WTC11 (cell line): ENCODE measurements around the gene GNG13.

Experiments used
- ATF1 ChIP-seq: sonication (generic); formaldehyde crosslinking; IDR thresholded peaks from 2 replicates; pipeline ENCODE4 v1.8.1; 2023; ENCODE audit warnings: mild to moderate bottlenecking, moderate library complexity, missing genetic modification reagents
- ESRRA ChIP-seq: sonication (generic); formaldehyde crosslinking; IDR thresholded peaks from 2 replicates; pipeline ENCODE4 v1.8.1; 2022; ENCODE audit warnings: mild to moderate bottlenecking, missing genetic modification reagents, borderline replicate concordance
- FOXJ3 ChIP-seq: sonication (generic); formaldehyde crosslinking; IDR thresholded peaks from 2 replicates; pipeline ENCODE4 v1.9.0; 2021; ENCODE audit warnings: missing genetic modification reagents, mild to moderate bottlenecking, borderline replicate concordance
- FOXK1 ChIP-seq: sonication (generic); formaldehyde crosslinking; IDR thresholded peaks from 2 replicates; pipeline ENCODE4 v1.8.0; 2022; ENCODE audit warnings: mild to moderate bottlenecking, moderate library complexity, missing genetic modification reagents
- IRF2 ChIP-seq: sonication (generic); formaldehyde crosslinking; IDR thresholded peaks from 2 replicates; pipeline ENCODE4 v1.8.0; 2022; ENCODE audit warnings: low read depth, missing genetic modification reagents, borderline replicate concordance
- NR2C2 ChIP-seq: sonication (generic); formaldehyde crosslinking; IDR thresholded peaks from 2 replicates; pipeline ENCODE4 v1.8.0; 2022; ENCODE audit warnings: mild to moderate bottlenecking, missing genetic modification reagents
- PRRX2 ChIP-seq: fragments of 250-450 bp; sonication (Bioruptor Pico); IDR thresholded peaks from 2 replicates; pipeline ENCODE4 v1.8.0; 2021; ENCODE audit warnings: mild to moderate bottlenecking
- RELA ChIP-seq: sonication (generic); formaldehyde crosslinking; IDR thresholded peaks from 2 replicates; pipeline ENCODE4 v1.8.1; 2022; ENCODE audit warnings: missing genetic modification reagents, mild to moderate bottlenecking, borderline replicate concordance
- SP1 ChIP-seq: sonication (generic); formaldehyde crosslinking; conservative IDR thresholded peaks from 2 replicates; pipeline ENCODE4 v1.8.1; 2022; ENCODE audit warnings: missing genetic modification reagents
- ZNF671 ChIP-seq: fragments of 250-450 bp; sonication (Bioruptor Pico); IDR thresholded peaks from 2 replicates; pipeline ENCODE4 v1.8.0; 2021; ENCODE audit warnings: mild to moderate bottlenecking
- TF ChIP-seq, protein P1 (sequence below): sonication (generic); formaldehyde crosslinking; IDR thresholded peaks from 2 replicates; pipeline ENCODE4 v1.8.0; 2022; ENCODE audit warnings: mild to moderate bottlenecking, missing genetic modification reagents
- TF ChIP-seq, protein P2 (sequence below): fragments of 200-600 bp; IDR thresholded peaks from 2 replicates; pipeline ENCODE4 v1.8.0; 2022; ENCODE audit warnings: antibody characterized with exemption
- TF ChIP-seq, protein P3 (sequence below): fragments of 250-450 bp; sonication (Bioruptor Pico); IDR thresholded peaks from 2 replicates; pipeline ENCODE4 v2.1.2; 2022; ENCODE audit warnings: mild to moderate bottlenecking, moderate library complexity
- TF ChIP-seq, protein P4 (sequence below): sonication (generic); formaldehyde crosslinking; IDR thresholded peaks from 2 replicates; pipeline ENCODE4 v1.8.1; 2022; ENCODE audit warnings: missing genetic modification reagents, borderline replicate concordance

DNA sequence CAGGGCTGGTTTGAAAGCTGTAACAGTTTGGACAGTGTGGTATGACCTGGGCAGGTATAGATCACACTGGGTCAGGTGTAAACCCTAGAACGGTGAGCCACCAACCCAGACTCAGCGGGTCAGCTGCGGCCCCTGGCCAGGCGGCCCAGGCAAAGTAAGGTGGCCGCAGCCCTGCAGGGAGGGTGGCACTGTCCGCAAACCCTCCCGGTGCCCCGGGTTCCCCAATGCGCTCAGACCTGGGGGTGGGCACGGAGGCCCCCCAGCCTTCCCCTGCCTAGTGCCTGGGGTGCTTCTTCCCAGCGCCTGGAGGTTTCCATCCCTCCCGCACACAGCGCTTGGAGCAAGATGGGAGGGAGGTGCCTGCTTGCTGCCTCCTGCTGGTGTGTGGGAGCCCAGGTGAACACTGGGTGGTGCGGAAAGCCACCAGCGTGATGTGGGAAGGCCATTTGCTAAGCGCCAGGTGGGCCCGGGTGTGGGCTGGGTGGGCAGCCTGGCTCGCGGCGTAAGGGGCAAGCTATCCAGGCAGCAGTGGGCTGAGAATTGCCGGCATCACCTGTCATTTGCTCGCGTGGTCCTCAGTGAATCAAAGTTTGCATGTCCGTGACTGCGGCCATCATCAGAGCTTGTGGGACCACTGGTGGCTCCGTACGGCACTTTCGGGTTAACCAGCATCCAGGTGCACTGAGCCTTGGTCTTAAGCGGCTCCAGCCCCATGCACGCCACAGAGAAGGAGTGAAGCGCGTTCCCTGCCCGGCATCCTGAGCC lies 47.3 kb upstream of the GNG13 start:
- TF ChIP-seq ZNF671 (CRISPR knock-in tag) (no peak), ESRRA (CRISPR knock-in tag) (no peak), RELA (CRISPR knock-in tag) (no peak), FOXJ3 (no peak), SP1 (no peak), IRF2 (no peak), PRRX2 (CRISPR knock-in tag) (no peak), FOXK1 (CRISPR knock-in tag) (no peak), NR2C2 (CRISPR knock-in tag) (no peak), ATF1 (CRISPR knock-in tag) (no peak)
- TF ChIP-seq, protein P1, sequence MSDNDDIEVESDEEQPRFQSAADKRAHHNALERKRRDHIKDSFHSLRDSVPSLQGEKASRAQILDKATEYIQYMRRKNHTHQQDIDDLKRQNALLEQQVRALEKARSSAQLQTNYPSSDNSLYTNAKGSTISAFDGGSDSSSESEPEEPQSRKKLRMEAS (CRISPR knock-in tag) = no peak
- TF ChIP-seq, protein P2, sequence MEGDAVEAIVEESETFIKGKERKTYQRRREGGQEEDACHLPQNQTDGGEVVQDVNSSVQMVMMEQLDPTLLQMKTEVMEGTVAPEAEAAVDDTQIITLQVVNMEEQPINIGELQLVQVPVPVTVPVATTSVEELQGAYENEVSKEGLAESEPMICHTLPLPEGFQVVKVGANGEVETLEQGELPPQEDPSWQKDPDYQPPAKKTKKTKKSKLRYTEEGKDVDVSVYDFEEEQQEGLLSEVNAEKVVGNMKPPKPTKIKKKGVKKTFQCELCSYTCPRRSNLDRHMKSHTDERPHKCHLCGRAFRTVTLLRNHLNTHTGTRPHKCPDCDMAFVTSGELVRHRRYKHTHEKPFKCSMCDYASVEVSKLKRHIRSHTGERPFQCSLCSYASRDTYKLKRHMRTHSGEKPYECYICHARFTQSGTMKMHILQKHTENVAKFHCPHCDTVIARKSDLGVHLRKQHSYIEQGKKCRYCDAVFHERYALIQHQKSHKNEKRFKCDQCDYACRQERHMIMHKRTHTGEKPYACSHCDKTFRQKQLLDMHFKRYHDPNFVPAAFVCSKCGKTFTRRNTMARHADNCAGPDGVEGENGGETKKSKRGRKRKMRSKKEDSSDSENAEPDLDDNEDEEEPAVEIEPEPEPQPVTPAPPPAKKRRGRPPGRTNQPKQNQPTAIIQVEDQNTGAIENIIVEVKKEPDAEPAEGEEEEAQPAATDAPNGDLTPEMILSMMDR = no peak
- TF ChIP-seq, protein P3, sequence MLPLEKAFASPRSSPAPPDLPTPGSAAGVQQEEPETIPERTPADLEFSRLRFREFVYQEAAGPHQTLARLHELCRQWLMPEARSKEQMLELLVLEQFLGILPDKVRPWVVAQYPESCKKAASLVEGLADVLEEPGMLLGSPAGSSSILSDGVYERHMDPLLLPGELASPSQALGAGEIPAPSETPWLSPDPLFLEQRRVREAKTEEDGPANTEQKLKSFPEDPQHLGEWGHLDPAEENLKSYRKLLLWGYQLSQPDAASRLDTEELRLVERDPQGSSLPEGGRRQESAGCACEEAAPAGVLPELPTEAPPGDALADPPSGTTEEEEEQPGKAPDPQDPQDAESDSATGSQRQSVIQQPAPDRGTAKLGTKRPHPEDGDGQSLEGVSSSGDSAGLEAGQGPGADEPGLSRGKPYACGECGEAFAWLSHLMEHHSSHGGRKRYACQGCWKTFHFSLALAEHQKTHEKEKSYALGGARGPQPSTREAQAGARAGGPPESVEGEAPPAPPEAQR (CRISPR knock-in tag) = no peak
- TF ChIP-seq, protein P4, sequence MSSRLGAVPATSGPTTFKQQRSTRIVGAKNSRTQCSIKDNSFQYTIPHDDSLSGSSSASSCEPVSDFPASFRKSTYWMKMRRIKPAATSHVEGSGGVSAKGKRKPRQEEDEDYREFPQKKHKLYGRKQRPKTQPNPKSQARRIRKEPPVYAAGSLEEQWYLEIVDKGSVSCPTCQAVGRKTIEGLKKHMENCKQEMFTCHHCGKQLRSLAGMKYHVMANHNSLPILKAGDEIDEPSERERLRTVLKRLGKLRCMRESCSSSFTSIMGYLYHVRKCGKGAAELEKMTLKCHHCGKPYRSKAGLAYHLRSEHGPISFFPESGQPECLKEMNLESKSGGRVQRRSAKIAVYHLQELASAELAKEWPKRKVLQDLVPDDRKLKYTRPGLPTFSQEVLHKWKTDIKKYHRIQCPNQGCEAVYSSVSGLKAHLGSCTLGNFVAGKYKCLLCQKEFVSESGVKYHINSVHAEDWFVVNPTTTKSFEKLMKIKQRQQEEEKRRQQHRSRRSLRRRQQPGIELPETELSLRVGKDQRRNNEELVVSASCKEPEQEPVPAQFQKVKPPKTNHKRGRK (CRISPR knock-in tag) = no peak
